Measurements from ENCODE around the gene GAN.

GRCh38 chr16:81432937-81433557 is 118.3 kb downstream of the GAN start:
- TF ChIP-seq ZFP30 (CRISPR knock-in tag; IDR thresholded peaks at IDR 0.05; ENCODE audit: borderline replicate concordance) (no peak), SMARCA5 (IDR thresholded peaks at IDR 0.05) (no peak), JUNB (CRISPR knock-in tag; conservative IDR thresholded peaks at IDR 0.05) (no peak), ELF1 (tag; IDR thresholded peaks at IDR 0.05) (no peak), STAG1 (CRISPR knock-in tag; IDR thresholded peaks at IDR 0.05; ENCODE audit: borderline replicate concordance) (no peak), SIRT6 (IDR thresholded peaks at IDR 0.05; ENCODE audit: low read depth, low read length) (no peak), ZC3H4 (CRISPR knock-in tag; IDR thresholded peaks at IDR 0.05; ENCODE audit: borderline replicate concordance) (no peak), ELF4 (CRISPR knock-in tag; IDR thresholded peaks at IDR 0.05) (no peak), ESRRA (IDR thresholded peaks at IDR 0.05; ENCODE audit: borderline replicate concordance, low read depth) (no peak), POLR2AphosphoS5 (IDR thresholded peaks at IDR 0.05; ENCODE audit: control insufficient read depth, insufficient read depth, low read depth, low read length) (no peak)
